ENCODE results near the gene C6orf141.

Gene C6orf141

GRCh38 chr6:49556429-49556837, 6.0 kb downstream of the C6orf141 start:
- TF ChIP-seq FOXP2 (optimal IDR thresholded peaks at IDR 0.05; ENCODE audit: borderline replicate concordance, extremely low read depth, extremely low read length, insufficient read depth) (no peak), SIN3A (IDR thresholded peaks at IDR 0.05; ENCODE audit: borderline replicate concordance, insufficient read depth, low read length) (no peak), POLR2AphosphoS5 (IDR thresholded peaks at IDR 0.05; ENCODE audit: low read depth, low read length) (no peak), TAF1 (IDR thresholded peaks at IDR 0.05; ENCODE audit: borderline replicate concordance, insufficient read depth, low read length) (no peak), REST (IDR thresholded peaks at IDR 0.05; ENCODE audit: insufficient read depth in 1 of 2, low read depth in 2 of 2, low read length in 2 of 2) (no peak)

- no peak for TF ChIP-seq FOXP2 (optimal IDR thresholded peaks at IDR 0.05; ENCODE audit: borderline replicate concordance, extremely low read depth, extremely low read length, insufficient read depth)
- TF ChIP-seq REST (IDR thresholded peaks at IDR 0.05; ENCODE audit: insufficient read depth in 1 of 2, low read depth in 2 of 2, low read length in 2 of 2): no peak
- TF ChIP-seq SIN3A (IDR thresholded peaks at IDR 0.05; ENCODE audit: borderline replicate concordance, insufficient read depth, low read length): no peak
- TF ChIP-seq TAF1 (IDR thresholded peaks at IDR 0.05; ENCODE audit: borderline replicate concordance, insufficient read depth, low read length): no peak
- TF ChIP-seq POLR2AphosphoS5 (IDR thresholded peaks at IDR 0.05; ENCODE audit: low read depth, low read length): no peak
Observed at GRCh38 chr6:49557177-49557576, 6.7 kb downstream of the C6orf141 start.

- no peak for TF ChIP-seq TAF1 (IDR thresholded peaks at IDR 0.05; ENCODE audit: borderline replicate concordance, insufficient read depth, low read length)
- no peak for TF ChIP-seq POLR2AphosphoS5 (IDR thresholded peaks at IDR 0.05; ENCODE audit: low read depth, low read length)
- TF ChIP-seq SIN3A (IDR thresholded peaks at IDR 0.05; ENCODE audit: borderline replicate concordance, insufficient read depth, low read length): no peak
- TF ChIP-seq FOXP2 (optimal IDR thresholded peaks at IDR 0.05; ENCODE audit: borderline replicate concordance, extremely low read depth, extremely low read length, insufficient read depth): no peak
- no peak for TF ChIP-seq REST (IDR thresholded peaks at IDR 0.05; ENCODE audit: insufficient read depth in 1 of 2, low read depth in 2 of 2, low read length in 2 of 2)
Observed at GRCh38 chr6:49558238-49558637, 7.8 kb downstream of the C6orf141 start.

- TF ChIP-seq SIN3A (IDR thresholded peaks at IDR 0.05; ENCODE audit: borderline replicate concordance, insufficient read depth, low read length) (no peak), TAF1 (IDR thresholded peaks at IDR 0.05; ENCODE audit: borderline replicate concordance, insufficient read depth, low read length) (no peak), POLR2AphosphoS5 (IDR thresholded peaks at IDR 0.05; ENCODE audit: low read depth, low read length) (no peak), REST (IDR thresholded peaks at IDR 0.05; ENCODE audit: insufficient read depth in 1 of 2, low read depth in 2 of 2, low read length in 2 of 2) (no peak), FOXP2 (optimal IDR thresholded peaks at IDR 0.05; ENCODE audit: borderline replicate concordance, extremely low read depth, extremely low read length, insufficient read depth) (no peak)
Observed at GRCh38 chr6:49563006-49563886, 12.8 kb downstream of the C6orf141 start.

Measured in PFSK-1 (cell line).